IMR-90 (cell line): ENCODE data around the gene TM7SF2. TPM values are rescaled to one million over a fixed set of nuclear protein-coding genes. Genes with fewer than 3 reads are reported as not detected.

Experiments used
- ATAC-seq: fragments of 200-7000 bp; cut with Tn5 transposase; 2 replicates; pipeline ENCODE4 v1.9.1; 2020; ENCODE audit warnings: low read depth, mild to moderate bottlenecking, moderate library complexity
- BruUV-seq: library from RNA; stranded (reverse); fragments of 400-500 nt; replicated peaks from 2 replicates; lab custom pipeline; 2021; lab: Mats Ljungman, UMichigan
- CTCF ChIA-PET: fragments of 300-600 bp; formaldehyde crosslinking; extraction: SDS; loops from one replicate; lab custom pipeline; 2021; ENCODE audit warnings: antibody characterized with exemption; lab: Yijun Ruan, JAX
- POLR2A ChIA-PET: fragments of 300-600 bp; sonication (Branson Sonifier 250); formaldehyde crosslinking; loops from one replicate; lab custom pipeline; 2022; ENCODE audit warnings: antibody characterized with exemption; ENCODE audit not compliant: unreplicated experiment; lab: Charles Lee
- DNase-seq: peaks from one replicate; pipeline ENCODE4 v3.0.0; 2013
- H2AFZ ChIP-seq: replicated peaks from 2 replicates; pipeline ENCODE3; 2013; ENCODE audit warnings: low read length, mild to moderate bottlenecking; ENCODE audit not compliant: poor library complexity
- H2AK5ac ChIP-seq: 2 replicates; pipeline ENCODE4 v1.6.1; 2013; ENCODE audit warnings: low read depth, low read length, inconsistent platforms
- H2AK9ac ChIP-seq: replicated peaks from 2 replicates; pipeline ENCODE3; 2013; ENCODE audit warnings: mild to moderate bottlenecking, low read depth, low read length, moderate library complexity; ENCODE audit not compliant: poor library complexity
- H2BK120ac ChIP-seq: 2 replicates; pipeline ENCODE4 v1.6.1; 2013; ENCODE audit warnings: low read depth, low read length, inconsistent platforms
- H2BK15ac ChIP-seq: 3 replicates; pipeline ENCODE4 v1.6.1; 2013; ENCODE audit warnings: low read depth, low read length, inconsistent platforms
- H2BK20ac ChIP-seq: 2 replicates; pipeline ENCODE4 v1.6.1; 2013; ENCODE audit warnings: low read depth, mild to moderate bottlenecking, inconsistent platforms, low read length, moderate library complexity
- H2BK5ac ChIP-seq: 2 replicates; pipeline ENCODE4 v1.6.1; 2013; ENCODE audit warnings: mild to moderate bottlenecking, low read depth, low read length, inconsistent platforms; ENCODE audit not compliant: poor library complexity, severe bottlenecking
- H3K14ac ChIP-seq: replicated peaks from 2 replicates; pipeline ENCODE4 v1.6.1; 2013; ENCODE audit warnings: low read depth, low read length, inconsistent platforms
- H3K18ac ChIP-seq: 2 replicates; pipeline ENCODE4 v1.6.1; 2013; ENCODE audit warnings: low read depth, low read length, control low read depth
- H3K23ac ChIP-seq: 2 replicates; pipeline ENCODE4 v1.6.1; 2013; ENCODE audit warnings: low read depth, low read length, inconsistent platforms
- H3K27ac ChIP-seq: 2 replicates; pipeline ENCODE4 v1.5.1; 2013; ENCODE audit warnings: mild to moderate bottlenecking, control low read depth, low read length; ENCODE audit not compliant: insufficient read depth
- H3K27me3 ChIP-seq: 2 replicates; pipeline ENCODE4 v1.6.1; 2013; ENCODE audit warnings: low read length; ENCODE audit not compliant: control insufficient read depth, insufficient read depth
- H3K36me3 ChIP-seq: 2 replicates; pipeline ENCODE4 v1.6.1; 2013; ENCODE audit warnings: low read length, mixed read lengths; ENCODE audit not compliant: control insufficient read depth, insufficient read depth
- H3K4ac ChIP-seq: 2 replicates; pipeline ENCODE4 v1.6.1; 2013; ENCODE audit warnings: low read depth, low read length, inconsistent platforms
- H3K4me1 ChIP-seq: 2 replicates; pipeline ENCODE4 v1.6.1; 2013; ENCODE audit warnings: low read length, mixed read lengths; ENCODE audit not compliant: control insufficient read depth, insufficient read depth
- H3K4me2 ChIP-seq: 2 replicates; pipeline ENCODE4 v1.6.1; 2013; ENCODE audit warnings: low read depth, mild to moderate bottlenecking, control low read depth, low read length, moderate library complexity
- H3K4me3 ChIP-seq: 2 replicates; pipeline ENCODE4 v1.5.1; 2013; ENCODE audit warnings: low read depth, mild to moderate bottlenecking, control low read depth, low read length, moderate library complexity; ENCODE audit not compliant: insufficient read depth
- H3K56ac ChIP-seq: 2 replicates; pipeline ENCODE4 v1.6.1; 2013; ENCODE audit warnings: low read length, inconsistent platforms; ENCODE audit not compliant: insufficient read depth; ENCODE audit errors: extremely low read depth
- H3K79me1 ChIP-seq, 2 experiments: 2 replicates each; pipeline ENCODE4 v1.6.1; 2013; ENCODE audit warnings: low read length in 2 of 2, inconsistent platforms in 1 of 2, low read depth in 1 of 2
- H3K9ac ChIP-seq: 2 replicates; pipeline ENCODE4 v1.6.1; 2013; ENCODE audit warnings: low read depth, low read length, control low read depth
- H3K9me1 ChIP-seq: 2 replicates; pipeline ENCODE4 v1.6.1; 2013; ENCODE audit warnings: low read length, inconsistent platforms; ENCODE audit not compliant: insufficient read depth
- H3K9me3 ChIP-seq: 2 replicates; pipeline ENCODE4 v1.6.1; 2013; ENCODE audit warnings: low read length; ENCODE audit not compliant: control insufficient read depth, insufficient read depth
- H4K20me1 ChIP-seq: 2 replicates; pipeline ENCODE4 v1.6.1; 2013; ENCODE audit warnings: low read length, inconsistent platforms; ENCODE audit not compliant: insufficient read depth
- H4K5ac ChIP-seq: 2 replicates; pipeline ENCODE4 v1.6.1; 2013; ENCODE audit warnings: mild to moderate bottlenecking, low read depth, low read length, control low read depth
- H4K8ac ChIP-seq, 2 experiments: 2 replicates each; pipeline ENCODE4 v1.6.1; 2013; ENCODE audit warnings: low read depth in 2 of 2, low read length in 2 of 2, control low read depth in 1 of 2, inconsistent platforms in 1 of 2
- H4K91ac ChIP-seq: 2 replicates; pipeline ENCODE4 v1.6.1; 2013; ENCODE audit warnings: low read depth, low read length, inconsistent platforms; ENCODE audit not compliant: insufficient read depth
- CEBPB ChIP-seq: IDR thresholded peaks from 2 replicates; pipeline ENCODE4 v1.6.1; 2012; ENCODE audit warnings: low read depth, low read length, improper control_type of control experiment
- MAFK ChIP-seq: IDR thresholded peaks from 2 replicates; pipeline ENCODE4 v1.6.1; 2012; ENCODE audit warnings: low read depth, low read length, improper control_type of control experiment
- MXI1 ChIP-seq: IDR thresholded peaks from 2 replicates; pipeline ENCODE4 v1.6.1; 2012; ENCODE audit warnings: low read depth, mild to moderate bottlenecking, low read length, moderate library complexity, borderline replicate concordance
- NFE2L2 ChIP-seq: fragments of 150-350 bp; IDR thresholded peaks from 2 replicates; pipeline ENCODE4 v1.6.1; 2016; ENCODE audit warnings: low read depth, mild to moderate bottlenecking, low read length
- POLR2A ChIP-seq: IDR thresholded peaks from 2 replicates; pipeline ENCODE4 v1.6.1; 2012; ENCODE audit warnings: mild to moderate bottlenecking, low read depth, low read length
- RAD21 ChIP-seq: IDR thresholded peaks from 2 replicates; pipeline ENCODE4 v1.6.1; 2012; ENCODE audit warnings: low read length, improper control_type of control experiment
- RCOR1 ChIP-seq: IDR thresholded peaks from 2 replicates; pipeline ENCODE4 v1.6.1; 2012; ENCODE audit warnings: mild to moderate bottlenecking, low read length, improper control_type of control experiment; ENCODE audit not compliant: insufficient replicate concordance
- RFX5 ChIP-seq: IDR thresholded peaks from 2 replicates; pipeline ENCODE4 v1.8.0; 2012; ENCODE audit warnings: low read depth, mild to moderate bottlenecking, low read length, moderate library complexity
- WGBS, 2 experiments: methylation state at CpG; one replicate each; pipeline versions ENCODE4 v1.1.5 to v1.1.7; 2013; ENCODE audit warnings: missing lambda C conversion rate in 2 of 2; ENCODE audit not compliant: insufficient read length in 1 of 2; ENCODE audit errors: extremely low coverage in 2 of 2; 5-methylcytosine and 5-hydroxymethylcytosine counted together
- dilution Hi-C: fragments of 300-500 bp; cut with HindIII; formaldehyde crosslinking; loops from one replicate; pipeline ENCODE4 v1.14.3; 2018; ENCODE audit warnings: low sequenced_read_pairs; ENCODE audit not compliant: unreplicated experiment
- in situ Hi-C: fragments of 300-500 bp; cut with MboI; formaldehyde crosslinking; loops from 3 replicates; pipeline ENCODE4 v1.14.3; 2019; ENCODE audit warnings: low sequenced_read_pairs, inconsistent platforms, mixed read lengths
- intact Hi-C: fragments of 100-400 bp; cut with micrococcal nuclease; formaldehyde crosslinking; loops from 2 replicates; pipeline ENCODE4 v1.10.0; 2022
- polyA plus RNA-seq, 3 experiments: library from polyadenylated mRNA; depleted of rRNA; stranded (reverse); fragments of >200 nt; gene quantifications; 2 replicates each; pipeline ENCODE4 v1.2.3, GENCODE V29; 2012; ENCODE audit warnings: low replicate concordance in 1 of 3
- total RNA-seq: library from RNA; depleted of rRNA; stranded (reverse); fragments of >200 nt; gene quantifications from 2 replicates; pipeline ENCODE4 v1.2.3, GENCODE V29; 2012
- TF ChIP-seq, protein P1 (sequence below): conservative IDR thresholded peaks from 2 replicates; pipeline ENCODE4 v1.5.1; 2012; ENCODE audit warnings: mild to moderate bottlenecking, low read depth, low read length, improper control_type of control experiment
- TF ChIP-seq, protein P2 (sequence below): fragments of 150-350 bp; IDR thresholded peaks from 2 replicates; pipeline ENCODE4 v1.6.1; 2016; ENCODE audit warnings: low read depth, mild to moderate bottlenecking, low read length, moderate library complexity, borderline replicate concordance
- TF ChIP-seq, protein P3 (sequence below): fragments of 150-350 bp; IDR thresholded peaks from 2 replicates; pipeline ENCODE4 v1.6.1; 2017; ENCODE audit warnings: mild to moderate bottlenecking, antibody characterized with exemption, low read length, low read depth

TM7SF2 gene
- total and polyA plus RNA-seq, 2 of the 4 experiments (the other 2 are of a cell fraction) = 5.7 to 7.6 TPM

DNA sequence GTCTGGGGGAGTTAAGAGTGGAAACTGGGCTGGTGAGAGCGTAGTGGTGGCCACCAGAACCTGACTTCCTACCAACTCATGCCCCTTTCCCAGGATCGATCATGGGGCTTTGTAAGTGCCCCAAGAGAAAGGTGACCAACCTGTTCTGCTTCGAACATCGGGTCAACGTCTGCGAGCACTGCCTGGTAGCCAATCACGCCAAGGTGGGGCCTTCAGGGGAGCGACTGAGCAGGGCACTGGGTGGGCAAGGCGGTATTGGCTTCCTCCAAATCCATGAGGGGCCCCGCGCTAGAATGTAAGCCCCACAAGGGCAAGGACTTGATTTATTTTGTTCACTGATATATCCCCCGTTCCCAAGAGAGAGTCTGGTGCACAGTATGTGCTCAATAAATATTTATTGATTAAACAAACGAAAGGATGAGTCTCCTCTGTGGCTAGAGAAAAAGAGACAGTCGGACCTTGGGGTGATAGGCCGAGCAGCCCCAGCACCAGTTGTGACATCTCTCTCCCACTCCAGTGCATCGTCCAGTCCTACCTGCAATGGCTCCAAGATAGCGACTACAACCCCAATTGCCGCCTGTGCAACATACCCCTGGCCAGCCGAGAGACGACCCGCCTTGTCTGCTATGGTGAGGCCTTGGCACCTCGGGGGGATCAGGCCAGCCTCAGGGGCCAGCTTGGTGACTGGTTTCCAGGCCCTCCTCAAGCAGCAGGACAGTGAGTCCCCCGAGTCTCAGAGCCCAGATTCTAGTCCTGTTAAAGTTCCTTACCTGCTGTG, 26.9 kb upstream of the TM7SF2 start:
- dilution Hi-C loops (no loop called here), in situ Hi-C loops (no loop called here), intact Hi-C loops (loop anchor here (1.0 to 2.0 kb wide), 2 partner anchors 12 to 44 kb away; partner anchors contain the start of genes SAC3D1 and VPS51)
- peak overlapping the region; percentile 83 for H2AFZ ChIP-seq
- ATAC-seq (peak; percentile 7; the same call in 1 of the 2 replicates), DNase-seq (no peak)
- no peaks in the 10 kb centered on the region for H3K9me3 ChIP-seq
- H3K27ac ChIP-seq = peak overlapping the region; percentile 100
- POLR2A ChIA-PET = interaction anchor here (1.7 kb wide), 1 partner anchor 12 kb away, joined by 4 read pairs; no protein-coding TSS in a partner anchor
- H3K23ac ChIP-seq = peak overlapping the region; percentile 79; the same call in 1 of the 2 replicates
- H2BK5ac ChIP-seq = peak overlapping the region; percentile 25
- peak overlapping the region; percentile 0; the same call in 1 of the 2 replicates for H3K18ac ChIP-seq
- no peaks in the 10 kb centered on the region; the same call in 1 of the 2 replicates for H3K9me1 ChIP-seq
- H3K79me1 ChIP-seq = peaks cover 40 to 54% of the 10 kb centered on the region in 2 experiments
- H4K8ac ChIP-seq = peak overlapping the region; percentile 93 to 94
- TF ChIP-seq NFE2L2 = no peak
- TF ChIP-seq RFX5 = no peak
- TF ChIP-seq RAD21 = no peak
- TF ChIP-seq POLR2A = no peak
- TF ChIP-seq, protein P1, sequence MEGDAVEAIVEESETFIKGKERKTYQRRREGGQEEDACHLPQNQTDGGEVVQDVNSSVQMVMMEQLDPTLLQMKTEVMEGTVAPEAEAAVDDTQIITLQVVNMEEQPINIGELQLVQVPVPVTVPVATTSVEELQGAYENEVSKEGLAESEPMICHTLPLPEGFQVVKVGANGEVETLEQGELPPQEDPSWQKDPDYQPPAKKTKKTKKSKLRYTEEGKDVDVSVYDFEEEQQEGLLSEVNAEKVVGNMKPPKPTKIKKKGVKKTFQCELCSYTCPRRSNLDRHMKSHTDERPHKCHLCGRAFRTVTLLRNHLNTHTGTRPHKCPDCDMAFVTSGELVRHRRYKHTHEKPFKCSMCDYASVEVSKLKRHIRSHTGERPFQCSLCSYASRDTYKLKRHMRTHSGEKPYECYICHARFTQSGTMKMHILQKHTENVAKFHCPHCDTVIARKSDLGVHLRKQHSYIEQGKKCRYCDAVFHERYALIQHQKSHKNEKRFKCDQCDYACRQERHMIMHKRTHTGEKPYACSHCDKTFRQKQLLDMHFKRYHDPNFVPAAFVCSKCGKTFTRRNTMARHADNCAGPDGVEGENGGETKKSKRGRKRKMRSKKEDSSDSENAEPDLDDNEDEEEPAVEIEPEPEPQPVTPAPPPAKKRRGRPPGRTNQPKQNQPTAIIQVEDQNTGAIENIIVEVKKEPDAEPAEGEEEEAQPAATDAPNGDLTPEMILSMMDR = no peak
- TF ChIP-seq, protein P2, sequence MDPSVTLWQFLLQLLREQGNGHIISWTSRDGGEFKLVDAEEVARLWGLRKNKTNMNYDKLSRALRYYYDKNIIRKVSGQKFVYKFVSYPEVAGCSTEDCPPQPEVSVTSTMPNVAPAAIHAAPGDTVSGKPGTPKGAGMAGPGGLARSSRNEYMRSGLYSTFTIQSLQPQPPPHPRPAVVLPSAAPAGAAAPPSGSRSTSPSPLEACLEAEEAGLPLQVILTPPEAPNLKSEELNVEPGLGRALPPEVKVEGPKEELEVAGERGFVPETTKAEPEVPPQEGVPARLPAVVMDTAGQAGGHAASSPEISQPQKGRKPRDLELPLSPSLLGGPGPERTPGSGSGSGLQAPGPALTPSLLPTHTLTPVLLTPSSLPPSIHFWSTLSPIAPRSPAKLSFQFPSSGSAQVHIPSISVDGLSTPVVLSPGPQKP = no peak
- no peak for TF ChIP-seq CEBPB
- no peak for TF ChIP-seq RCOR1
- no peak for TF ChIP-seq MXI1
- no peak for TF ChIP-seq MAFK
- TF ChIP-seq, protein P3, sequence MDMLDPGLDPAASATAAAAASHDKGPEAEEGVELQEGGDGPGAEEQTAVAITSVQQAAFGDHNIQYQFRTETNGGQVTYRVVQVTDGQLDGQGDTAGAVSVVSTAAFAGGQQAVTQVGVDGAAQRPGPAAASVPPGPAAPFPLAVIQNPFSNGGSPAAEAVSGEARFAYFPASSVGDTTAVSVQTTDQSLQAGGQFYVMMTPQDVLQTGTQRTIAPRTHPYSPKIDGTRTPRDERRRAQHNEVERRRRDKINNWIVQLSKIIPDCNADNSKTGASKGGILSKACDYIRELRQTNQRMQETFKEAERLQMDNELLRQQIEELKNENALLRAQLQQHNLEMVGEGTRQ = no peak
- peaks cover 34% of the 10 kb centered on the region for H3K36me3 ChIP-seq
- peak overlapping the region; percentile 93 for H2AK5ac ChIP-seq
- peak overlapping the region; percentile 99 for H3K9ac ChIP-seq
- H4K5ac ChIP-seq = peak overlapping the region; percentile 90
- peak overlapping the region; percentile 94 for H2AK9ac ChIP-seq
- no peaks in the 10 kb centered on the region for H3K27me3 ChIP-seq
- H4K20me1 ChIP-seq = no peaks in the 10 kb centered on the region; the same call in 1 of the 2 replicates
- H2BK120ac ChIP-seq = peak overlapping the region; percentile 9
- 17% methylated on average over 6 of the region's 23 CpGs; no CpG with 5 or more reads in 1 of the 2 experiments for WGBS, 2 experiments
- H3K56ac ChIP-seq = peak overlapping the region; percentile 76
- H2BK20ac ChIP-seq = no peak overlapping the region
- H3K4me1 ChIP-seq = peaks cover 4% of the 10 kb centered on the region; the same call in 1 of the 2 replicates
- CTCF ChIA-PET = no interaction called here
- H3K4me2 ChIP-seq = peak overlapping the region; percentile 95
- TSS peak; percentile 53 for BruUV-seq
- H2BK15ac ChIP-seq = no peak overlapping the region
- H3K14ac ChIP-seq = peak overlapping the region; percentile 92
- H3K4ac ChIP-seq = peak overlapping the region; percentile 96
- peak overlapping the region; percentile 88 for H4K91ac ChIP-seq
- peak overlapping the region; percentile 89 for H3K4me3 ChIP-seq
